GM19239 (cell line): ENCODE results near the gene CFAP119.

Source experiments
- DNase-seq: peaks from one replicate; pipeline ENCODE4 v3.0.0; 2011; ENCODE audit warnings: low spot score; ENCODE audit not compliant: insufficient read length
- FAIRE-seq: peaks from 2 replicates; lab custom pipeline; 2011; peaks lifted over from hg19 to GRCh38; lab: Jason Lieb, UNC

The CFAP119 gene

DNA sequence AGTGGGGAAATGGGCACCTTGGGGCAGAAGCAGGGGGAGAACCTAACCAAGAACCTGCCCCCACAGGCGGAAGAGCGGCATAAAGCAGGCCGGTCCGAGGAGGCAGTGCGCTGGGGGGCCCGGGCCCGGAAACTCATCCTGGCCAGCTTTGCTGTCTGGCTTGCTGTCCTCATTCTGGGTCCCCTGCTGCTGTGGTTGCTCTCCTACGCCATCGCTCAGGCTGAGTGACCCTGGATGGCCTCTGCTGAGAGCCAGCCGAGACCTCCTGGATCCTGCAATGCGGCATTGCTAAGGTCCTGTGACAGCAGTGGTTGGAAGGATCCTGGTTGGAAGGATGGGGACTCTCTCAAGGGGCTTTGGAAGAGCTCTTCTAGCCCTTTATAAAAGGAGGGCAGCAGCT is 18.1 kb downstream of the CFAP119 start:
- no peak for FAIRE-seq
- DNase-seq, result no peak

GRCh38 chr16:30741461-30741914 is 20.4 kb downstream of the CFAP119 start:
- FAIRE-seq, result no peak
- DNase-seq, result no peak

- FAIRE-seq (no peak), DNase-seq (no peak)
These were observed 21.3 kb downstream of the CFAP119 start for GRCh38 chr16:30740364-30741251.

DNA sequence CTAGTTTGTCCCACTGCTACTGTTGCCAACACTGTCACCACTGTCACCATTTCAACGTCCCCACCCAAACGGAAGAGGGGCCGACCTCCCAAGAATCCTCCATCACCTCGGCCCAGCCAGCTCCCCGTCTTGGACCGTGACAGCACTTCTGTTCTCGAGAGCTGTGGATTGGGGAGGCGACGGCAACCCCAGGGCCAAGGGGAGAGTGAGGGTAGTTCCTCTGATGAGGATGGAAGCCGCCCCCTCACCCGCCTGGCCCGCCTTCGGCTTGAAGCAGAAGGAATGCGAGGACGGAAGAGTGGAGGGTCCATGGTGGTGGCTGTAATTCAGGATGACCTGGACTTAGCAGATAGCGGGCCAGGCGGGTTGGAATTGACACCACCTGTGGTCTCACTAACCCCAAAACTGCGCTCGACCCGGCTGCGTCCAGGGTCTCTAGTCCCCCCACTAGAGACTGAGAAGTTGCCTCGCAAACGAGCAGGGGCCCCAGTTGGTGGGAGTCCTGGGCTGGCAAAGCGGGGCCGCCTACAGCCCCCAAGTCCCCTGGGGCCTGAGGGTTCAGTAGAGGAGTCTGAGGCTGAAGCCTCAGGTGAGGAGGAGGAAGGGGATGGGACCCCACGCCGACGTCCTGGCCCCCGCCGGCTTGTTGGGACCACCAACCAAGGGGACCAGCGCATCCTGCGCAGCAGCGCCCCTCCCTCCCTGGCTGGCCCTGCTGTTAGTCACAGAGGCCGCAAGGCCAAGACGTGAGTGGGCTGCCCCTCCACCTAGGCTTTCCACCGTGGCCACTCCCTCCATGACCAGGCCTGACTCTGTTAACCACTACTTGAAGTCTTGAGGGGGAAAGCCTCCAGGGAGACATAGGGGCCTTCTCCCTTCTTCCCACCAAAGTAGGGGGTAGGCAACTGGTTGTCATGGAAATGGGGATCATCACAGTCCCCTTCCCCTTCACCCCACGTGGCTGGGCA is 22.6 kb downstream of the CFAP119 start:
- FAIRE-seq (no peak), DNase-seq (no peak)

GRCh38 chr16:30737794-30738648 is 23.8 kb downstream of the CFAP119 start:
- no peak for FAIRE-seq
- no peak for DNase-seq

DNA sequence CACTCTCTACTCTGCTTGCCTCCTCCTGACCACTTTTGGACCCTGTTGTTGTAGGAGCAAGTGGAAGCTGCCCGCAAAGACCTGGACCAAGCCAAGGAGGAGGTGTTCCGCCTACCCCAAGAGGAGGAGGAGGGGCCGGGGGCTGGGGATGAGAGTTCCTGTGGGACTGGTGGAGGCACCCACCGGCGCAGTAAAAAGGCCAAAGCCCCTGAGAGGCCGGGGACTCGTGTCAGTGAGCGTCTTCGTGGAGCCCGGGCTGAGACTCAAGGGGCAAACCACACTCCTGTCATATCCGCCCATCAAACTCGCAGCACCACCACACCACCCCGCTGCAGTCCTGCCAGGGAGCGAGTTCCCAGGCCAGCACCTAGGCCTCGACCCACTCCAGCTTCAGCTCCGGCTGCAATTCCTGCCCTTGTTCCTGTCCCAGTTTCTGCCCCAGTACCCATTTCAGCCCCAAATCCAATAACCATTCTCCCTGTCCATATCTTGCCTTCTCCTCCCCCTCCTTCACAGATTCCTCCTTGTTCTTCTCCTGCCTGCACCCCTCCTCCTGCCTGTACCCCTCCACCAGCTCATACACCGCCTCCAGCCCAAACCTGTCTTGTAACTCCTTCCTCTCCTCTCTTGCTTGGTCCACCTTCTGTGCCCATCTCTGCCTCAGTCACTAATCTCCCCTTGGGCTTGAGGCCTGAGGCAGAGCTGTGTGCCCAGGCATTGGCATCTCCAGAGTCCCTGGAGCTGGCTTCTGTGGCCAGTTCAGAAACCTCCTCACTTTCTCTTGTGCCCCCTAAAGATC is 24.7 kb downstream of the CFAP119 start:
- FAIRE-seq (no peak), DNase-seq (no peak)

DNA sequence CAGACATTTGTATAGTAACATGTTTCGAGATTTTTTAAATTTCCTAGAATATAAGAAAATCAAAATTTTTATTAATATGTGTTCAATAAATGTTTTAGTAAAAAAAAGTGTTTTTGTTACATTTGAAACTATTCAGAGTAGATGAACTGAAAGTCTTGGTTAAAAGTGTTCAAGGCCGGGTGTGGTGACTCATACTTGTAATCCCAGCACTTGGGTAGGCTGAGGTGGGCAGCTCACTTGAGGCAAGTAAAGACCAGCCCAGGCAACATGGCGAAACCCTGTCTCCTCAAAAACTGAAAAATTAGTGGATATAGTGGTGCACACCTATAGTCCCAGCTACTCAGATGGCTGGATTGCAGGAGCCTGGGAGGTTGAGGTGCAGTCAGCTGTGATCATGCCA is 30.5 kb downstream of the CFAP119 start:
- DNase-seq (no peak), FAIRE-seq (no peak)

DNA sequence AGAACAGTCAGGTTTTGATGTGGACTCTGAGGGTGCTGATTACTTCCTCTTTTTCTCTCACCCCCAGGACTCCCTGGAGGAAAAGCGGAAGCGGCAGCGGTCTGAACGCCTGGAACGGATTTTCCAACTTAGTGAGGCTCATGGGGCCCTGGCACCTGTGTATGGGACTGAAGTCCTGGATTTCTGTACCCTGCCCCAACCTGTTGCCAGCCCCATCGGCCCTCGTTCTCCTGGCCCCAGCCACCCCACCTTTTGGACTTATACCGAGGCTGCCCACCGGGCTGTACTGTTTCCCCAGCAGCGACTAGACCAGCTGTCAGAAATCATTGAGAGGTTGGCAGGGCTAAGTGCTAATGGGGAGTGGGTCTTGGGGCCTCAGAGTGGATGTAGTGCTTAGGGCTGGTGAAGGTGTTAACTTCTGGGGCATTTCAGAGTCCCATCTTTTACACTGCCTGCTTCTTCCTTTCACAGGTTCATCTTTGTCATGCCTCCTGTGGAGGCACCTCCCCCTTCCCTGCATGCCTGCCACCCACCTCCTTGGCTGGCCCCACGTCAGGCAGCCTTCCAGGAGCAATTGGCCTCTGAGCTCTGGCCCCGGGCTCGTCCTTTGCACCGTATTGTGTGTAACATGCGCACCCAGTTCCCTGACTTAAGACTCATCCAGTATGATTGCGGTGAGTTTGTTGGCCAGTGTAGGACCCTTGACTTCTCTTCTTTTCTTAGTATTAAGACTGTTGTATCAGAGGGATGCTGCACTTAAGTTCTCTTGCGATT is 32.8 kb downstream of the CFAP119 start:
- no peak for DNase-seq
- no peak for FAIRE-seq

- DNase-seq, result no peak
- no peak for FAIRE-seq
These were observed 33.5 kb downstream of the CFAP119 start for GRCh38 chr16:30728321-30728720.

GRCh38 chr16:30725418-30725792 is 36.5 kb downstream of the CFAP119 start:
- no peak for FAIRE-seq
- no peak for DNase-seq

GRCh38 chr16:30724641-30725417 is 37.0 kb downstream of the CFAP119 start:
- FAIRE-seq (peak; percentile 44), DNase-seq (no peak)

DNA sequence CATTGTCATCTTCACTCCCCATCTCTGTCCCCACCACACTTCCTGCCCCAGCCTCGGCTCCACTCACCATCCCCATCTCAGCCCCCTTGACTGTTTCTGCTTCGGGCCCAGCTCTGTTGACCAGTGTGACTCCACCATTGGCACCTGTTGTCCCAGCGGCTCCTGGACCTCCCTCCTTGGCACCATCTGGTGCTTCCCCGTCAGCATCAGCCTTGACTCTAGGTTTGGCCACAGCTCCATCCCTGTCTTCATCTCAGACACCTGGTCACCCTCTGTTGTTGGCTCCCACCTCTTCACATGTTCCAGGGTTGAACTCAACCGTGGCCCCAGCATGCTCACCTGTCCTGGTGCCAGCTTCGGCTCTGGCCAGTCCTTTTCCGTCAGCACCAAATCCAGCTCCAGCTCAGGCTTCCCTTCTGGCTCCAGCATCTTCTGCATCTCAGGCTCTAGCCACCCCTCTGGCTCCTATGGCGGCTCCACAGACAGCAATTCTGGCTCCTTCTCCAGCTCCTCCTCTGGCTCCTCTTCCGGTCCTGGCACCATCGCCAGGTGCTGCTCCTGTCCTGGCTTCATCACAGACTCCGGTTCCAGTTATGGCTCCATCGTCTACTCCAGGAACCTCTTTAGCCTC is 38.0 kb downstream of the CFAP119 start:
- DNase-seq (no peak), FAIRE-seq (no peak)

DNA sequence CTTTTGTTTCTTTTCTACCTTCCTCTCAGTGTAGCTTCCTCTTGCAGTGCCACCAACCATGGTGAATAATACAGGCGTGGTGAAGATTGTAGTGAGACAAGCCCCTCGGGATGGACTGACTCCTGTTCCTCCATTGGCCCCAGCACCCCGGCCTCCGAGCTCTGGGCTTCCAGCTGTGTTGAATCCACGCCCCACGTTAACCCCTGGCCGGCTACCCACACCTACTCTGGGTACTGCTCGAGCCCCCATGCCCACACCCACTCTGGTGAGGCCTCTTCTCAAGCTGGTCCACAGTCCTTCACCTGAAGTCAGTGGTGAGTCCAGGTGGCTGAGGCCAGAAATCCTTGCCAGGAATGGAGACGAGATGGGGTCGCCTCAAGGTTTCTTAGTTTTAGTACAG is 38.9 kb downstream of the CFAP119 start:
- DNase-seq, result no peak
- FAIRE-seq, result no peak

DNA sequence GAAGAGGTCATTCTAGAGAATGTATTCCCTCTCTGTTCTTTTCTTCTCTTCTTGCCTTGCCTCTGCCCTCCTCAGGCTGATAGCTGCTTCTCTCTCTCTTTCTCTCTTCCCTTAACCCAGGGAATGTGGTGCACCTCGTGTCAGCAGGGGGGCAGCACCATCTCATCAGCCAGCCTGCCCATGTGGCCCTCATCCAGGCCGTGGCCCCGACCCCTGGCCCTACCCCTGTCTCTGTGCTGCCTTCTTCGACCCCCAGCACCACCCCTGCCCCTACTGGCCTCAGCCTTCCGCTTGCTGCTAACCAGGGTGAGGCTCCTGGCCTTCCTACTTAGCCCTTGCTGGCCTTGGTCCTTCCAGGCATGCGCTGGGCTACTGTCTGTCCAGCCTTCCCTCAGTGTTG is 39.4 kb downstream of the CFAP119 start:
- FAIRE-seq (no peak), DNase-seq (no peak)

- no peak for DNase-seq
- no peak for FAIRE-seq
These were observed 40.3 kb downstream of the CFAP119 start for GRCh38 chr16:30721606-30722005.

DNA sequence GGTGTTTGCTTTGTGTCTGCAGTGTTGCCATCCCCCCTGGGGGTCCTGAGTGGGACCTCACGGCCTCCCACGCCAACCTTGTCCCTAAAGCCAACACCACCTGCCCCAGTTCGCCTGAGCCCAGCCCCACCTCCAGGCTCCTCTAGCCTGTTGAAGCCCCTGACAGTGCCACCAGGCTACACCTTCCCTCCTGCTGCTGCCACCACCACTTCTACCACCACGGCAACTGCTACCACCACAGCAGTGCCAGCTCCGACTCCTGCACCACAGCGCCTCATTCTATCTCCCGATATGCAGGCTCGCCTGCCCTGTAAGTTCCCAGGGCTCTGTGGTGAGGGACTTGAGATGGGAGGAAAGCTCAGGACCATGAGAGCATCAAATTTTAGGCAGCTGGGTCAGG is 40.7 kb downstream of the CFAP119 start:
- no peak for DNase-seq

DNA sequence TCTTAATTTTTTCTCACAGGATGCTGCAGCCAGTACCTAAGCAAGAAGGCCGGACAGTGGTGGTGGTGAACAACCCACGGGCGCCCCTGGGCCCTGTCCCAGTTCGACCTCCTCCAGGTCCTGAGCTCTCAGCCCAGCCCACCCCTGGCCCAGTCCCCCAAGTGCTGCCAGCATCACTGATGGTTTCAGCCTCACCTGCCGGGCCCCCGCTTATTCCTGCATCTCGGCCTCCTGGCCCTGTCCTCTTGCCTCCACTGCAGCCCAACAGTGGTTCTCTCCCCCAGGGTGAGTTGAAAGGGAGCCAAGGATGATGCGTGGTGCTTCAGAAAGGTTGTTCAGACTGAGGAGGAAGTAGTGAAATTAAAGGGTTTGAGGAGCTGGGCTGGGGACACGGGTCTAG is 41.2 kb downstream of the CFAP119 start:
- FAIRE-seq, result no peak
- no peak for DNase-seq

More for the DNA sequence above, 40.7 kb downstream of the CFAP119 start:
- FAIRE-seq, result no peak
